ENCODE data around the gene PKP1. TPM values are rescaled to one million over a fixed set of nuclear protein-coding genes. Genes with fewer than 3 reads are reported as not detected.
"Not testable (repeated sequence)": the region's sequence is repeated elsewhere in the genome, so short reads cannot be mapped to it uniquely, and the experiment has no call there.

PKP1 gene, protein sequence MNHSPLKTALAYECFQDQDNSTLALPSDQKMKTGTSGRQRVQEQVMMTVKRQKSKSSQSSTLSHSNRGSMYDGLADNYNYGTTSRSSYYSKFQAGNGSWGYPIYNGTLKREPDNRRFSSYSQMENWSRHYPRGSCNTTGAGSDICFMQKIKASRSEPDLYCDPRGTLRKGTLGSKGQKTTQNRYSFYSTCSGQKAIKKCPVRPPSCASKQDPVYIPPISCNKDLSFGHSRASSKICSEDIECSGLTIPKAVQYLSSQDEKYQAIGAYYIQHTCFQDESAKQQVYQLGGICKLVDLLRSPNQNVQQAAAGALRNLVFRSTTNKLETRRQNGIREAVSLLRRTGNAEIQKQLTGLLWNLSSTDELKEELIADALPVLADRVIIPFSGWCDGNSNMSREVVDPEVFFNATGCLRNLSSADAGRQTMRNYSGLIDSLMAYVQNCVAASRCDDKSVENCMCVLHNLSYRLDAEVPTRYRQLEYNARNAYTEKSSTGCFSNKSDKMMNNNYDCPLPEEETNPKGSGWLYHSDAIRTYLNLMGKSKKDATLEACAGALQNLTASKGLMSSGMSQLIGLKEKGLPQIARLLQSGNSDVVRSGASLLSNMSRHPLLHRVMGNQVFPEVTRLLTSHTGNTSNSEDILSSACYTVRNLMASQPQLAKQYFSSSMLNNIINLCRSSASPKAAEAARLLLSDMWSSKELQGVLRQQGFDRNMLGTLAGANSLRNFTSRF
- 5.6 TPM for polyA plus RNA-seq (2013, experiment 1 of 2; ENCODE audit: insufficient read length)
- polyA plus RNA-seq (2013, experiment 2 of 2; ENCODE audit: insufficient read length) = 2.6 TPM

DNA sequence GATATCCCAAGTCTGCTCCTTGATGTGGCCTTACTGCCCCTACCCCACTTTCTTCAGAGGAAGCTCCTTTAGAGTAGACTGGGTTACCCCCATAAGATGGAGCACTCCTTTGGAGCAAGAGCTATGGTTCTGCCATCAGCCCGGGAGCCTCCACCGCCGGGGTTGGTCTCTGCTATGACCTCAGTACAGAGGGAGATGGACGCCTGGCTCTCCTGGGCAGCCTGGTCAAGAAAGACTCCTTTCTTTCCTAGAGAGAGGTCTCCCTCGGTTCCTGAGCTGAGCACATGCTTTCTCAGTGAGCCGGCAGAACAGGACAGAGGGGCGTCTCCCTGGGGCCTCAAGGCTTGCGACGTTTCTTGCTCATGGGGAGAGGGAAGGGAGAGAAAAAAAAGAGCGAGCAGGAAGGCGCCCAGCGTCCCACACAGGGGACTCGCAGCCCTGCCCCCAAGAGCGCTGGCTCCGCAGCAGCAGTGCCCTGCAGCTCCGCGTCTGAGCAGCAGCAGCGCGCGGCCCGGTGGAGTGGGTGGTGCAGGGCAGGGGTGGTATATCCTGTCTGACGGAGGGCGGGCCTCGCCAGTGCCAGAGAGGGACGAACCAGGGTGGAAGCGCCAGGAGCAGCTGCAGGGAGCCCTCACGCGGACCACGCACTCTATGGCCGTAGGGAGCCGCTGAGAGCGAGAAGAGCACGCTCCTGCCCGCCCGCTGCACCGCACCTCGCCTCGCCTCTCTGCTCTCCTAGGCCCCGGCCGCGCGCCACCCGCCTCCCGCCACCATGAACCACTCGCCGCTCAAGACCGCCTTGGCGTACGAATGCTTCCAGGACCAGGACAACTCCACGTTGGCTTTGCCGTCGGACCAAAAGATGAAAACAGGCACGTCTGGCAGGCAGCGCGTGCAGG is at the start of gene PKP1:
Gene PKP1, plus strand, starts transcription at position 576 of the 899 bp plus-strand sequence. Its CDS starts 197 bp downstream, at position 773.
- DNase-seq = peak; percentile 74

DNA sequence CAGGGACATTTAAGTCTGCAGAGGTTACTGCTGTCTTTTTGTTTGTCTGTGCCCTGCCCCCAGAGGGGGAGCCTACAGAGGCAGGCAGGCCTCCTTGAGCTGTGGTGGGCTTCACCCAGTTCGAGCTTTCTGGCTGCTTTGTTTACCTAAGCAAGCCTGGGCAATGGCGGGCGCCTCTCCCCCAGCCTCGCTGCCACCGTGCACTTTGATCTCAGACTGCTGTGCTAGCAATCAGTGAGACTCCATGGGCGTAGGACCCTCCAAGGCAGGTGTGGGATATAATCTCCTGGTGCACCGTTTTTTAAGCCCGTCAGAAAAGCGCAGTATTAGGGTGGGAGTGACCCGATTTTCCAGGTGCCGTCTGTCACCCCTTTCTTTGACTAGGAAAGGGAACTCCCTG is 43.7 kb upstream of the PKP1 start:
- not testable (repeated sequence) for DNase-seq

DNA sequence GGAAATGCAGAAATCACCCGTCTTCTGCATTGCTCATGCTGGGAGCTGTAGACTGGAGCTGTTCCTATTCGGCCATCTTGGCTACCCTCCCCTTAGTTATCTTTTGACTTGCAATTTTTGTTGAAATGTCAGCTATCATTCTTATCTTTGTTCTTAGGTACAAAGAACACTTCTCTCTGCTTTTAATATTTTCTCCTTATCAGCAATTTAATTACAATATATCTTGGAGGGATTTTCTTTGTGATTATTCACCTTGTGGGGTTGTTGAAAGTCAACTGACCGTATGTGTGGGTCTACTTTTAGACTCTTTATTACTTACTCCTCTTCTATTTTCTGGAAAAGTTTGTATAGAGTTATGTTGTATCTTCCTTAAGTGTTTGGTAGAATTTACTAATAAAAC is 43.1 kb upstream of the PKP1 start:
- no peak for DNase-seq

DNA sequence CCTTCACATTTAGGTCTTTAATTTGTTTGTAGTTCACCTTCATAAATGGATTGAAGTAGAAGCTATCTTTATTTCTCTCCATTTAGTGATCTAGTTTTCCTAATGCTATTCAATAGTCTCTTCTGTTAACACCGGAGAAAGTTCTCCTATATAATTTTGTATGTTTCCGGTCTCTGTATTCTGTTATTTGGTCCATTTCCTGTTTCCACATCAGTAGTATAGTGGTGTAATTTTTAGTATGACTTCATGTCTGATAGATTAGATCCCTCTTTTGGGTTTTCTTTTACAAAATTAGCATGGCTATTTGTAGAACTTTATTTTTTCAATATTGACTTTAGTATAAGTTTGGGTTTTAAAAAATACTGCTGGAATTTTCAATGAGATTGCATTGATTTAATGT is 41.6 kb upstream of the PKP1 start:
- DNase-seq = no peak

DNA sequence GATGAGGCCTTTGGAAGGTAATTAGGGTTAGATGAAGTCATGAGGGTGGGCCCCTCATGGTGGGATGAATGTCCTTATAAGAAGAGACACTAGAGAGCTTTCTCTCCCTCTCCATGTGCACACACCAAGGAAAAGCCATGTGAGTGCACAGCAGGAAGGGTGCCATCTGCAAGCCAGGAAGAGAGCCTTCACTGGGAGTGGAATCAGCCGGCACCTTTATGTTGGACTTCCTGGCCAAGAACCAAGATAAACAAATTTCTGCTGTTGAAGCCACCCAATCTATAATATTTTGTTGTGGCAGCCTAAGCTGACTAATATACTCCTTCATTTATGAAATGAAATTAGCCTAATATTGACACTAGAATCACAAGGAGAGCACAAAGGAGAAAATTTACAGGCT is 38.2 kb upstream of the PKP1 start:
- no peak for DNase-seq

DNA sequence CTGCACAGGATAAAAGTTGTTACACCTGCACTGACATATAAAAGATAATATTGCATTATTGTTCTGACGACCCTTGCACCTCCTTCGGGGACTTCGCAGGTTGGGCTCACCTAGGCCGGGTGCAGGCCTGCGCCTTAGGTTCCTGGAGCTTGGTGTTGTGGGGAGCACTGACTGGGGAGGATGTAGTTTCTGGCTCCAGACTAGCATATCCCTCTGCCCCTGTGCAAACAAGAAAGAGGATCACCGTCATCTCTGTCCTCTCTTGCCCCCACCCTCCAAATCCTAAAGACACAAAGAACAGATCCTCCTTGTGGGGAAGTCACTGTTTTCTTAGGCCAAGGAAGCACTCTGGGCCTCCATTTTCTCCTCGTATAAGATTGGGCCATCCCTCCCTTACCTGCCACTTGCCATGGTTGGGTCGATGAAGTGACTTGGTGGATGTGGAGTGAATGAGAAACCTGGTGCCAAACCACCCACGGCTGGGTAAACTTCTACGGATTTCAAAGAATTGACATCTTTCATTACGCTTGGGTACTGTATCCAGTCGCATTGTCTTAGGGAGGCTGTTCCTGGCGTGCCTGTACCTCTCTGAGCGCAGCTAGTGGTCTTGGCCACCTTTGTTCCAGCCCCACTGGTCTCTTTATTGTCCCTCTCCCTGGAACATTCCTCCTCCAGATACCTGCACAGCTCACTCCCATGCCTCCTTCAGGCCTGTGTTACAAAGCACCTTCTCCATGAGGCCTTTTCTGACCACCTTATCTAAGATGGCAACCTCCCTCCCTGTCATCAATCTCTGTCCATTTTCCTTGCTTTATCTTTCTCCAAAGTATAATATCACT is 34.4 kb upstream of the PKP1 start:
- DNase-seq = no peak

DNA sequence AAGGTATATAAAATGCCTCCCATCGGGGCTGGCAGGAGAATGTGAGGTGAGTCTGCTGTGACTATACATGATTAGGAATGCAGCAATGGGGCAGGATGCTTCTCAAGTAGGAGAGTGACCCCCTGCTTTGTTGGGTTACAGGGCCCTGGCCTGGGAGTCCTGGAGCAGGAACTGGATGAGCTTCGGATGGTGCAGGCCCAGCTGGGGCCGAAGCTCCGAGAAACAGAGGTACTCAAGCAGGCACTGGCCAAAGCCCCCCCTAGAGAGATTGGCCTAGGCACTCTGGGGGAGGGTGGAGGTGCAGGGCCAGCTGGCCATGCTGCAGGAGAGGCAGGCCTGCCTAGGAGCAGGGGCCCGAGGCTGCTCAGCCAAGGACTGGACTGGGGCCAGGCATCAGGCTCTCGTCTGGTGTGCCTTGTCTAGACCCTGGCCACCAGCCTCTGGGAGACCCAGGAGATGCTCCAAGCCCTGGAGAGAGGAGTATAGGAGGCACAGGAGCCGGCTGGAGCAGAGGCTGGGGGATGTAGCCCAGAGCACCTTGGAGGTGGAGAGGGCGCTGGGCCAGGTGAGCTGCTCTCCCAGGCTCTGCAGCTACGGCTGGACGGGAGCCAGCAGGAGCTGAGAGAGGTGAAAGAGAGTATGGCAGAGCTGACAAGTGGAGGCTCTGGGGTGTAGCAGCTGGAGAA is 32.8 kb upstream of the PKP1 start:
- no peak for DNase-seq

DNA sequence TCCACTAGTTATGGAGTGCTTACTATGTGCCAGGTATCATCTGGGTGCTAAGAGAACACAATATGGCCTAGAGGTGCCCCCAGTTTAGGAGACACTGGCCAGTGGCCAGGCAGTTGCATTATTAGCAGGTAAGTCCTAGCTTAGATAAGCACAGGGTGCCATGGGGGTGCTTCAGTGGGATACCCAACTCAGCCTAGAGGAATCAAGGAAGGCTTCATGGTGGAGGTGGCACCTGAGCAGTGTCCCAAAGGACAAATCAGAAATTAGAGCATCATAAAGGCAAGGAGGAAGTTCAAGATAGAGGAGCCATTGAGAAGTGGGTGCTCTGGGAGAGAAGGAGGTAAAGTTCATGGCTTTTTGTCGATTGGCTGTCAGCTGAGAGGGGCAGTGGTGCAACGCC is 31.9 kb upstream of the PKP1 start:
- DNase-seq = no peak

DNA sequence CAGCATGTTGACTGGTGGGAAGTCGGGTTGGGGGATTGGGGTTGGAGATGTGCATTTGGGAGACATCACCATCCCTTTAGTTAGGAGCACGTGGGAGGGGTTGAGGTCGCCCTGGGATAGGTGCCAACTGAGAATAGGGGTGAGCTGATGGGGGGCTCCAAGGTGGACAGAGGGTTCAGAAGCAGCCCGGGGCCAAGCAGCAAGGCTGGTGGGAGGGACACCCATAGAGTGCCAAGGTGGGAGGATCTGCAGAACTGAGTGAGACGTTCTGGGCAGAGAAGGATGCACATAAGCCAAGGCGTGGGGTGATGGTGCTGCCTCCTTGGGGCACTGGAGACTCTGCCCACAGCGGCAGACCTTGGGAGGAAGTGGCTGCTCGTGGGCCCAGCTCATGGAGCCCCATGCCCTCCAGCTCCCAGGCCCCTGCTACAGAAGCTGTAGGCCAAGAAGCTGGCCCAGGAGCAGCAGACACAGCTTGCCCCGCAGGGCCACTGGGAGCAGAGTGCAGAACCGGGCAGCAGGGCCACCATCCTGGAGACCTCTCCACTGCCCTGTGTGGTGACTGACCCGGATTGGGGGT is 31.4 kb upstream of the PKP1 start:
- no peak for DNase-seq

DNA sequence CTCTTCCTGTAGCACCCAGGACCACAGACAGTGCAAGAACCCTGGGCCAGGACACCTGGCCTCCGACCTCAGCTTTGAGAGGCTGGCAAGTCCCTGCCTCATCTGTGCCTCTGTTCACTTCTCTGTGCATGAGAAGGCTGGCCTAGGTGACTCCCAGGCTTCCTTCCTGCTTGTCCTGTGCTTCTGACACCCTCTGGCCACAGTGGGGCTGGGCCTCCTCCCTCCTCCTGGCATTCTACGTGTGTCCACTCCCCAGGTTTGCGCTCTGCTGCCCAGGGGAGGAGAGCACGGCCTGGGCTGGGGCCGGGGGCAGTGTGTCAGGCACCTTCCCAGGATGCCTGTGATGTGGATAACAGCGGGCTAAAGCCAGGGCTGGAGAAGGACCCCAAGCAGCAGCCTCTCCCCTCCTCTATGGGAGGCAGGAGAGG is 30.3 kb upstream of the PKP1 start:
- no peak for DNase-seq

DNA sequence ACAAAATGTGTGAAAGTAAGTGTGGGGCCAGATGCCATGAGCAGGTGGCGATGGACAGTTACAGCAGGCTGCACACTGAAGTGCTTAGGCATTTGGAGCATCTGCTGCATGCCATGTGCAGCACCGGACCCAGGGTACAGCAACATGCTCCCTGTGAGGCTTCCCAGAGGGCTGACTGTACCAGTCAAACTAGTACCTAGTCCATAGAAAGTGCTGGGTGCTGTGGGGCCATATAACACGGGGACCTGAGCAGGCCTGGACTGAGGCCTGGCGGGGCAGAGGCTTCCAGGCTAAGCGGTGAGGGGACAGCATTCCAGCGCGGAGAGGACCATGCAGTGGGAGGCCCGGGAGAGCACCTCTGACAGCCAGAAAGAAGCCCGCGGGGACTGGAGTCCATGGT is 29.9 kb upstream of the PKP1 start:
- DNase-seq = no peak

DNA sequence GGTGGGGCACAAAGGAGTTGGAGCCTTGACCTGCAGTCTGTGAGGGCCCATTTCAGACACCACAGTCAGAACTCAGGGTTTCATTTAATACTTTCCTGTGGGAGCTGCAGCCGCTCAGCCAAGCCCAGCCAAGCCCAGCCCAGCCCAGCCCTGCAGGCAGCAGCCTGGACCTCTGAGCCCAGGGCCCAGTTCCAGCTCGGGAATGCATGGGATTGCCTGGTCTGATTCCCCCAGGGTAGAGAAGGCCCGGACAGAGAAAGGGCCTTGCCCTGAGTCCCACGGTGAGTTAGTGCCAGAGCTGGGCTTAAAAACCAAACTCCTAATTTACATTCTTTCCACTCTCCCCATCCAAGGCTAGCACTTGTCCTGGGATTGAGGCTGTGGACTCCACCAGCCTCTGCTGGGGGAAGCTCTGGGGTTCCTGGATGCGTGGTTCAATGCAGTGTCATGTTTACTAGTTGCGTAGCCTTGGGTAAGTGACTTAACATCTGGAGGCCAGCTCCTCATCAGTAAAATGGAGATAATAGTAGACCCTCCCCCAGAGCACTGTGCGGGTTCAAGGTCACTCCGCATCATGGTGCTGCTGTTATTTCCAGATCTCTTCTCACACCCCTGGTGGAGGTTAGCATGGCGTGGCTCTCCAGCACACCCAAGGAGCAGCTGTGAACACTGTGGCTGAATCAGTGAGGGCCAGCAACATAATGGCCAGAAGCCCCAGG is 29.2 kb upstream of the PKP1 start:
- no peak for DNase-seq

DNA sequence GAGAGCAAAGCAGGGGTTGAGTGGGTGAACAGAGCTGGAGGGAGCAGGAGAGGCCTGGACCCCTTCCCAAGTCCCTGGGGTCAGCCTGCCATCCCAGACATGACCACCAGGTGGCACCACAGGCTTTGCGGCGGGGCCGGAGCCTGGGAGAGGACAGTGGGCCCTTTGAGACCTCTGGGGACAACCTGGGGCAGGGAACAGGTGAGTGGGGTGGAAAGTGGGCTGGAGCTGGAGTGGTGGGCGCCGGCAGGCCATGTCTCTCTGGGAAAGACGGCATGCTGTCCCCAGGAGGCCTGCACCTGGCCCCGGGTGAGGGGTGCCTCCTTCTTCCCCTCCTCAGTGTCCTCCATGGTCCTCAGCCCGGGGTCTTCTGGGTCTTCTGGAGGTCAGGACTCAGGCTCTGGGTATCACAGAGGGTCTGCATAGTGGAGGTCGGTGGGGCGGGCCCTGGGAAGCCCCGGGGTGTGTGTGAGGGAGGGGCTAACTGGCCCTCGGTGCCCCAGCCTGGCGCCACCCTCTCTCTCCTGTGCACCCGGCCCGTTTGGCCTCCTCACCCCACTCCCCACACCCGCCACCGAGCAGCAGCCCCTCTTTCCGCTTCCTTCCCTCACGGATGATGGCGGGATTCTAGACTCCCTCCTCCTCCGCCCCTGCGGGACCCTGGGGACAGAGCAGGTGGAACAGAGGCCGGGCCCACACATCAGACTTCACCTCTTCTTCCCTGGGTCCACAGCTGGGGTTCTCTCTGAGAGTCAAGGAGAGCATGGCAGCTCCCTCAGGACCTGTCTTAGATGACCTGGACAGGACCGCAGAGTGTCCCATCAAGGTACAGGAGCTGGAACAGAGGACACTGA is 28.5 kb upstream of the PKP1 start:
- peak; percentile 38 for DNase-seq

DNA sequence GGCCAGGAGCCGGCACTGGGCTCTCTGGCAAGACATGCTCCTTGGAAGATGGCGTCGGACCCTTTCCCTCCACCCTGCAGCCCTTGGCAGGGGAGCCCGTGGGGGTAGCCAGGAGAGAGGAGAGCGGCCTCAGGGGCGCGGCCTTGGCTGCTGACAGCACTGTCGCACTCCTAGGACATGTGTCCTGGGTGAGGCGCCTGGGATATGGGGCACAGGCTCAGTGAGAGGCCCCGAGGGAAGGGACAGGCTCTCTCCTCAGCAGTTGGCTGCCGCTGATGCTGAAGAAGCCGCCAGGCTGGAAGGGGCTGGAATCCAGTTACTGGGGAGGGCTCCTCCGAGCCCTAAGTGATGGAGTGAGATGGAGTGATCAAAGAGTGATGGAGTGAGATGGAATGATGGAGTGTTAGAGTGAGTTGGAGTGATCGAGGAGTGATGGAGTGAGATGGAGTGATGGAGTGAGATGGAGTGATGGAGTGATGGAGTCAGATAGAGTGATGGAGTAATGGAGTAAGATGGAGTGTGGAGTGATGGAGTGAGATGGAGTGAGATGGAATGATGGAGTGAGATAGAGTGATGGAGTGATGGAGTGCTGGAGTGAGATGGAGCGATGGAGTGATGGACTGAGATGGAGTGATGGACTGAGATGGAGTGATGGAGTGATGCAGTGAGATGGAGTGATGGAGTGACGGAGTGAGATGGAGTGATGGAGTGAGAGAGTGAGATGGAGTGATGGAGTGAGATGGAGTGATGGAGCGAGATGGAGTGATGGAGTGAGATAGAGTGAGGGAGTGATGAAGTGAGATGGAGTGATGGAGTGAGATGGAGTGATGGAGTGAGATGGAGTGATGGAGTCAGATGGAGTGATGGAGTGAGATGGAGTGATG is 27.6 kb upstream of the PKP1 start:
- no peak for DNase-seq

DNA sequence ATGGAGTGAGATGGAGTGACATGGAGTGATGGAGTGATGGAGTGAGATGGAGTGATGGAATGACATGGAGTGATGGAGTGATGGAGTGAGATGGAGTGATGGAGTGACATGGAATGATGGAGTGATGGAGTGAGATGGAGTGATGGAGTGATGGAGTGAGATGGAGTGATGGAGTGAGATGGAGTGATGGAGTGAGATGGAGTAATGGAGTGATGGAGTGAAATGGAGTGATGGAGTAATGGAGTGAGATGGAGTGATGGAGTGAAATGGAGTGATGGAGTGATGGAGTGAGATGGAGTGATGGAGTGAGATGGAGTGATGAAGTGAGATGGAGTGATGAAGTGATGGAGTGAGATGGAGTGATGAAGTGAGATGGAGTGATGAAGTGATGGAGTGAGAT is 25.2 kb upstream of the PKP1 start:
- not testable (repeated sequence) for DNase-seq

DNA sequence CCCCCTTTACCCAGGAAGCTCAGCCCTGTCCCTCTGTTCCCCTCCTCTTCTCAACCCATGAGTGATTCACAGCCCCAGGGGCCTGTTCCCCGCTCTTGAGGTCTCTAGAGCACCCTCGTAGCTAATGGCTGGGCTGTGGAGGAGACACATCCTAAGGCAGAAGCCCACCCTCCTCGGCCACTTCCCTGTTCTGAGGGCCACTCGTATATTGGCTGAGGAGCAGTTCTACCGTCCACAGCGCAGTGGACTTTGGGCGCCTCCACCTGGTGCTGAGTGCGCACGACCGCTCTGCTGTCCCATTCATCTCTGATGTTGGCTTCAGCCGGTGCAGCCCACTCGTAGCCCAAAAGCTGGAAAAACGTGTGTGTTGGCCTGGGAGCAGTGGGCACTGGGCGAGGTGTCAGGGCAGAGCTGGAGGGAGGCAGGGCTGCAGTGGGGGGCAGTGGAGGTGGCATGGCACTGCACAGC is 24.5 kb upstream of the PKP1 start:
- no peak for DNase-seq

DNA sequence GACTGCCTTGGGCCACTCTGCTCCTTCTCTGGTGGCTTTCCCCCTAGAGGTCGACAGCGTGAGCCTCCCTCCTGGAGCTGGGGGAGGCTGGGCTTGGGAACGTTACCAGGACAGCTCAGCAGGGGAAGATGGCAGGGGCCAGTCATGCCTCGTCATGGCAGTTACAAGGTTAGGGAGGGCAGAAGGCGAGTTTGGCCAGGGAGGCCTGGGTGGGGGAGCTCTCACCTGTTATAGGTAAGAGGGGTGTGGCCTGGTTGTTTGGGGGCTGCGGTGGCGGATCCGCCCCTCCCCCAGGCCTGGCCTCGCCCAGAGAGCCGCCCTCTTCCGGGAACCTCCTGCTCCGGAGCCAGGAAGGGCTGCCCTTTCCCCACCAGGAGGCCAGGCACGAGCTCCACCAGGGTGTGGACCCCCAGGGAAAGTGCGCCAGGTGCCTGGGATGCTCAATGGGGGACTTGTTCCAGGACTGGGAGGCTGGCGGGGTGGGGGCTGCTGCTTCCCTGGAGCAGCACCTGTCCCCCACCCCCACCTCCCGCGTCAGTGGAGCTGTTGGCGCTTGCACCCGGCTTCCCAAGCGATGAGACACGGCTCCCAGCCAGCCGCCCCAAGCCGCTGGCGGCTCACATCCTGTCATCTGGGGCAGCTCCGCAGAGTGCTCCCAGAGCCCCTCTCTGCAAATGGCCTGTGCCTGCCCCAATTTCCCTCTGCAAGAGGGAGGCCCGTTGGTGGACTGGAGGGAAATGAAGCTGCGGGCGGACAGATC is 23.6 kb upstream of the PKP1 start:
- peak; percentile 71 for DNase-seq
